Lower lobe of right lung (tissue), 2 donors: ENCODE results near the gene GPR173. TPM values are rescaled to one million over a fixed set of nuclear protein-coding genes. Genes with fewer than 3 reads are reported as not detected.
A peak's percentile ranks its signal among the peaks of the same experiment; 100 is the strongest.

Experiments used
- ATAC-seq, 2 donors: fragments of 200-7000 bp; cut with Tn5 transposase; one replicate each; pipeline ENCODE4 v1.9.1; 2020 to 2022; ENCODE audit warnings: mild to moderate bottlenecking in 2 of 2, moderate library complexity in 2 of 2
- DNase-seq: peaks from one replicate; pipeline ENCODE4 v3.0.0-alpha.2; 2020
- H3K27ac ChIP-seq: fragments of 200-600 bp; one replicate; pipeline ENCODE4 v1.8.0; 2022
- H3K27me3 ChIP-seq: fragments of 200-600 bp; one replicate; pipeline ENCODE4 v1.8.0; 2022; ENCODE audit warnings: low read depth
- H3K36me3 ChIP-seq: fragments of 200-600 bp; one replicate; pipeline ENCODE4 v1.8.0; 2022; ENCODE audit warnings: mild to moderate bottlenecking
- H3K4me1 ChIP-seq: fragments of 200-600 bp; one replicate; pipeline ENCODE4 v1.8.0; 2022
- H3K4me3 ChIP-seq: fragments of 200-600 bp; one replicate; pipeline ENCODE4 v1.8.0; 2022; ENCODE audit warnings: mild to moderate bottlenecking
- H3K9me3 ChIP-seq: fragments of 200-600 bp; one replicate; pipeline ENCODE4 v1.8.0; 2022
- CTCF ChIP-seq: fragments of 200-600 bp; IDR thresholded peaks from one replicate; pipeline ENCODE4 v1.8.0; 2022; ENCODE audit warnings: antibody characterized with exemption, mild to moderate bottlenecking
- intact Hi-C: fragments of 100-400 bp; cut with DNase I; formaldehyde crosslinking; loops from one replicate; pipeline ENCODE4 v1.11.0; 2022
- total RNA-seq: library from RNA; stranded (reverse); fragmentation: NEBNext Ultra II Directional; extraction: Animal tissue kit (Norgen Biotek cat#: 25700); gene quantifications from one replicate; pipeline ENCODE4 v1.2.1, GENCODE V29; 2021
- donor health status: DM: no; HTN: yes; CAD: no; lungs with severe emphysema.

GPR173 gene
- total RNA-seq, 1 donor from 2014 or later, result 0.56 TPM

- H3K27ac ChIP-seq, result no peak overlapping the region
- no peaks in the 10 kb centered on the region for H3K4me1 ChIP-seq
- ATAC-seq, result no peak
- no peak for DNase-seq
- no peaks in the 10 kb centered on the region for H3K36me3 ChIP-seq
- no peak overlapping the region for H3K4me3 ChIP-seq
- TF ChIP-seq CTCF, result no peak
- no peaks in the 10 kb centered on the region for H3K27me3 ChIP-seq
- no peaks in the 10 kb centered on the region for H3K9me3 ChIP-seq
- intact Hi-C loops, result no loop called here
Measured at GRCh38 chrX:53115550-53115874, 66.9 kb downstream of the GPR173 start.

GRCh38 chrX:53116101-53116500, 67.5 kb downstream of the GPR173 start:
- H3K9me3 ChIP-seq, result no peaks in the 10 kb centered on the region
- H3K27ac ChIP-seq, result no peak overlapping the region
- DNase-seq (no peak), ATAC-seq (peak in 1 of 2 donors; percentile 33)
- no peaks in the 10 kb centered on the region for H3K4me1 ChIP-seq
- intact Hi-C loops, result no loop called here
- no peak overlapping the region for H3K4me3 ChIP-seq
- no peaks in the 10 kb centered on the region for H3K36me3 ChIP-seq
- TF ChIP-seq CTCF, result no peak
- H3K27me3 ChIP-seq, result no peaks in the 10 kb centered on the region

- Histone ChIP-seq H3K4me1 (no peaks in the 10 kb centered on the region), H3K36me3 (no peaks in the 10 kb centered on the region), H3K9me3 (no peaks in the 10 kb centered on the region), H3K27me3 (no peaks in the 10 kb centered on the region), H3K4me3 (no peak overlapping the region), H3K27ac (no peak overlapping the region)
- intact Hi-C loops, result no loop called here
- no peak for DNase-seq
- ATAC-seq, result no peak
- TF ChIP-seq CTCF, result no peak
Measured at GRCh38 chrX:53122013-53122412, 73.4 kb downstream of the GPR173 start.

GRCh38 chrX:53125506-53125905, 76.9 kb downstream of the GPR173 start:
- ATAC-seq, result no peak
- no peaks in the 10 kb centered on the region for H3K9me3 ChIP-seq
- H3K27ac ChIP-seq, result no peak overlapping the region
- intact Hi-C loops, result no loop called here
- no peak for DNase-seq
- no peaks in the 10 kb centered on the region for H3K36me3 ChIP-seq
- TF ChIP-seq CTCF, result no peak
- H3K4me1 ChIP-seq, result no peaks in the 10 kb centered on the region
- no peaks in the 10 kb centered on the region for H3K27me3 ChIP-seq
- H3K4me3 ChIP-seq, result no peak overlapping the region

- no peaks in the 10 kb centered on the region for H3K9me3 ChIP-seq
Measured at GRCh38 chrX:53126377-53126776, 77.8 kb downstream of the GPR173 start.

More at GRCh38 chrX:53126377-53126776, 77.8 kb downstream of the GPR173 start:
- ATAC-seq (no peak), DNase-seq (no peak)
- H3K4me1 ChIP-seq, result no peaks in the 10 kb centered on the region
- H3K4me3 ChIP-seq, result no peak overlapping the region
- no peak for TF ChIP-seq CTCF
- intact Hi-C loops, result no loop called here
- no peaks in the 10 kb centered on the region for H3K36me3 ChIP-seq
- H3K27ac ChIP-seq, result no peak overlapping the region
- no peaks in the 10 kb centered on the region for H3K27me3 ChIP-seq
